GM10266 (cell line): ENCODE results near the gene ROPN1L.

Experiments
- DNase-seq: peaks from one replicate; pipeline ENCODE4 v3.0.0; 2012; ENCODE audit errors: extremely low spot score
- TF ChIP-seq, protein P1 (sequence below): IDR thresholded peaks from 2 replicates; pipeline ENCODE4 v1.5.1; 2012; ENCODE audit warnings: mild to moderate bottlenecking, low read depth; ENCODE audit not compliant: control insufficient read depth, insufficient read depth; ENCODE audit errors: missing control alignments

The ROPN1L gene

DNA sequence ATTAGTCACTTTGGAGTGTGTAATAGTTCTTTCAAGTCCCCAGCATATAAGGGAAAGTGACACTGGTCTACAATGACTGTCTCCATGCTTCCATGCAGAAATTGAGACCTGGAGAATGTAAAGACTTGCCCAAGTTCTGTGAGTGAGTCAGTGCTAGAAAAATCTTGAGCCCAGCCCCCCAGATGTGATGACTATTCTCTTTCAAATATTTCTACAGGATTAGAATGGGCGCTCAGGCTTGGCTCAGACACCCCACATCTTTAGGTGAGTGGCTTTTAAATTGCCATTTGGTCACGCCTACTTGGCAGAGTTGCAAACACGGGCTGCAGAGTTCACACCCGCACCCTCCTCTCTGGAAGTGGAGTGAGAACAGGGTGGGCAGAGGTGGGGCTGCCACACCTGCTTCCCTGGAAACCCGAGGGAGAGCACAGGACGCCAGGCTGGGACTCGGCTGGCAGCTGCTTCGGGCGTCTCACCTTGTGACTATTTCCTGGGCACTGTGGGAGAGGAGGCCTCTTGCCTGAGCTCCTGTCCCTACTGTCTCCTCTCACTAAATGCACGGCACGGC, 37.6 kb downstream of the ROPN1L start:
- DNase-seq = no peak
- TF ChIP-seq, protein P1, sequence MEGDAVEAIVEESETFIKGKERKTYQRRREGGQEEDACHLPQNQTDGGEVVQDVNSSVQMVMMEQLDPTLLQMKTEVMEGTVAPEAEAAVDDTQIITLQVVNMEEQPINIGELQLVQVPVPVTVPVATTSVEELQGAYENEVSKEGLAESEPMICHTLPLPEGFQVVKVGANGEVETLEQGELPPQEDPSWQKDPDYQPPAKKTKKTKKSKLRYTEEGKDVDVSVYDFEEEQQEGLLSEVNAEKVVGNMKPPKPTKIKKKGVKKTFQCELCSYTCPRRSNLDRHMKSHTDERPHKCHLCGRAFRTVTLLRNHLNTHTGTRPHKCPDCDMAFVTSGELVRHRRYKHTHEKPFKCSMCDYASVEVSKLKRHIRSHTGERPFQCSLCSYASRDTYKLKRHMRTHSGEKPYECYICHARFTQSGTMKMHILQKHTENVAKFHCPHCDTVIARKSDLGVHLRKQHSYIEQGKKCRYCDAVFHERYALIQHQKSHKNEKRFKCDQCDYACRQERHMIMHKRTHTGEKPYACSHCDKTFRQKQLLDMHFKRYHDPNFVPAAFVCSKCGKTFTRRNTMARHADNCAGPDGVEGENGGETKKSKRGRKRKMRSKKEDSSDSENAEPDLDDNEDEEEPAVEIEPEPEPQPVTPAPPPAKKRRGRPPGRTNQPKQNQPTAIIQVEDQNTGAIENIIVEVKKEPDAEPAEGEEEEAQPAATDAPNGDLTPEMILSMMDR = no peak

DNA sequence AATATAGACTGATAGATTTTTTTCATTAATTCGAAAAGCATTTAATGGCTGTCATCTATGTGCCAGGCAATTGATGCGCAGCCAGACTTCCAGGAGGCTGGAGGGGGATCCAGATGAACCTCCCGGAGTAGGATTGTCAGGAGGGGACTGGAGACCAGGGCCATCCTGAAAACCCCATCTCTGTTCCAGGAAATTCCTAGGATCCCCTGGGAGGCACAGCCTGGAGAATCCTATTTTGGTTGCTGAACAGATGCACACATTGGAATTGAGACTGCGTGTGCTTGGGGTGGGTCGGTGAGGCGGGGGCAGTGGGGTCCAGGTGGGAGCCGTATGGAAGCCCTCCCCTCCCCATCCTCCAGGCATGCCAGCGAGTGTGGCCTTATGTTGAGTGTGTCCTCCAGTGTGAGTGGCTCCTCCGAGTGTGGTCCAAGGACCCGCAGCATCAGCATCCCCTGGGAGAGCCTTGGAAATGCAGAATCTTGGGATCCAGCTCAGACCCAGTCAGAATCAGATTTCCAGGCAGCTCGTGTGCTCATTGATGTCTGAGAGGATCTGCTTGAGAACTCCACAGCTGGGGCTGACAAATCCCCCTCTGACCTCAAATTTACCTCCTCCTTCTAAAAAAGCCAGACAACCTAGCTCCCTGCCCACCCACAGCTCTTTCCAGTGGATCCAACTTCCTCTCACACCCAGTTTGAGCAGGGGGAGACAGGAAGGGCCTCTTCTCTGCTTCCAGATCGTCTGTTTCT, 38.7 kb downstream of the ROPN1L start:
- no peak for DNase-seq
- TF ChIP-seq, protein P1 = no peak

DNA sequence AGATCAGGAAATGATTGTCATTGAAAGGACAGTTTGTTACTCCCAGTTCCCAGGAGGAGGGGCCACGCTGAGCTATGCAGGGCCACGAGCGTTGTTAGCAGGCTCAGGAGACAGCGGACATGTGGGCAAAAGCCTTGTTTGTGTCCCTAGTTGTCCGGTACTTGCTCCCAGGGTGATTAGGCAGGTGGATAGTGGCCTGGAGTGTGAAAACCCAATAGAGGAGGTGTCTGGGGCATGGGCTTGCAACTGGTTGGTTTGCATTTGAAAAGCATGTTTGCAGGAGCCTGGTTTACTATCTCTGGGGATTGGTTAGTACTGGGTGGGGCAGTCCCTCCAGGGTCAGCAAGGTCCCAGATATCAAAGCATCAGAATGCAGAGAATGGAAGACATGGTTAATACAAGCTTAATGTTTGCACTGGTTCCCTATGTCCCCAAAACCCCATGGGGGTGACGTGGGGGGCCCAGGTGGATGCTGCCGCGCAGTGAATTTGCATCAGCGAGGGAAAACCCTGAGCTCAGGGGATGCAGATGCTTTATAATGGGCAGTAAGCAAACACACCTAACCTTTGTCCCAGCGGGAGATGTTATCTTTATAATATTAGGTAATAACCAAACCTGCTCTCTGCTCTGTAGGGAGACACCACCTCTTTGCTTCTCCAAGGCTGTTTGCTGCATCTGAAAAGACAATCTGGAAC, 39.7 kb downstream of the ROPN1L start:
- DNase-seq = no peak
- TF ChIP-seq, protein P1 = no peak

DNA sequence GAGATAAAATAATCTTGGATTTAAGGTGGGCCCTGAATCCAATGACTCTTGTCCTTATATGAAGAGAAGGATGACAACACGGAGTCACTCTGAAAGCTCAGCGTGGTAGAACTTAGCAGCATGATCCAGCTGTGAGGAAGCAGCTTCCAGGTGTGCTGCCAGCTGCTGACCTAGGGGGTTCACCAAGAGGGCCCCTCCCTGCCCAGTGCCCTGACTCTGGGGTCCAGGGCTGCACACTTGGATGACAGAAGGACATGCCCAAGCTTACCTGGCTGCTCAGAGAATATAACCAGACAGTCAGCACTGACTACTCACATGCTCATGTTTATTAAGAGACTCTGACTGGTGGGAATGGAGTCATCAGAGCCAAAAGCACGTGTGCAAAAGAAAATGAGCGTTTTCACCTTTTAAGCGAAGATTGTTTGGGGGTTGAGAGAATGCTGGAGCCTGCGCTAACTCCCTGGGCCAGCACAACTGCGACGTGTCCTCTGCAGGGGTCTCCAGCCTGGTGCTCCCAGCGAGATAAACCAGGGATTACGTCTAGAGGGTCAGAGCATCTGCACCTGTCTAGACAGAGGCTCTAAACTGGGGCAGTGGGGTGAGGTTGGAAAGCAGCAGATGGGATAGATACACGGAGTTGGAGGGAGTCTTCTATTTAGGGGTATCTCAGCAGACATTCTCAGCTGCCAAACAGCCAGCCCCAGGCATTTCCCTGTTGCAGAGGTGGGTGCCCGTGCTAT, 41.3 kb downstream of the ROPN1L start:
- DNase-seq = no peak
- TF ChIP-seq, protein P1 = no peak

DNA sequence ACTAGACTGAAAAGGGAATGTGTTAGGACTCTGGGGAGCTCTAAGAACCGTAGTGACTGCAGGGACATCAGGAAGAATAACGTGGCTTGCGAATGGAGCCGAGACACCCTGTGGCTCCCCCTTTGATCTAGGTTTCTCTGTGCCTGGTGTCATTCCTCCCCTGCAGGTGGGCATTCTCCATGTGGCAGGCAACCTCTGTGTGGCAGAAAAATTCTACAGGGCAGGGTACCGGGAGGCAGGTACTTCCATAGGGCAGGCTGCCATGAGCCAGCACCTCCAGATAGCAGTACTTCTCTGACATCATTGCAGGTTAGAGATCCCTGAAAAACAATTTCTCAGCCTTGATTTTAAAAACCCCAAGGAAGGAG, 43.1 kb downstream of the ROPN1L start:
- no peak for DNase-seq
- TF ChIP-seq, protein P1 = no peak

DNA sequence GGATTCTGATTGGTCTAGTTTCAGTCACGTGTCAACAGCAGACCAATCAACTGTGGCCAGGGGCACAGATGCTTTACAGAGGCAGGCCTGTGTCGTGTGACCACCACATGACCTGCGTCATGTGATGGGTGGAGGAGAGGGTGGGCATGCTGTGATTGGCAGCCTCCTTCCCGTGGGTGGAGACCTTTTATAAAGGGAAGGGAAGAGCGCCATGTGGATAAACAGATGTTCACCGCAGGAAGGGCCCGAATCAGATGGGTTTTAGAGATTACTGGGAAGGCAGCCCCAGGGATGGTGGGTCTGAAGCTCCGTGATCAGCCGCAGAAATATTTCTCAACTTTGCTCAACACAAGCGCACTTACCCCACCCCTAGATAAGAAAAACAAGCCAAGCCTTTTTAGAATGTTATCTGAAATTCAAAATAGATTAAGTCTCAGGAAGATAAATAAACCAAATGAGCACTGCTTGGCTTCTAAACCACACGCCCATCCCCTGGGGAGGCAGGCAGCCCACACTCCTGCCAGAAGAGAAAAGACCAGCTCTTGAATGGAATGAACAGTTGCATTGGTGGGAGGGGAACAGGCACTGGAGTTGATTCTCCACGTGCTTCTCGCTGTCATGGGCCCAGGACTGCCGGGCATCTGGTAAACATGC, 43.6 kb downstream of the ROPN1L start:
- no peak for DNase-seq
- TF ChIP-seq, protein P1 = no peak
